GM12878 (cell line): ENCODE measurements around the gene AP1S3. TPM values are rescaled to one million over a fixed set of nuclear protein-coding genes. Genes with fewer than 3 reads are reported as not detected.

Source experiments
- ATAC-seq: fragments of 200-7000 bp; cut with Tn5 transposase; 3 replicates; pipeline ENCODE4 v1.9.1; 2020; ENCODE audit warnings: mild to moderate bottlenecking, moderate library complexity
- BruUV-seq: library from RNA; stranded (reverse); fragments of 400-500 nt; replicated peaks from 2 replicates; lab custom pipeline; 2021; lab: Mats Ljungman, UMichigan
- CTCF ChIA-PET: fragments of 300-600 bp; sonication (Branson Sonifier 250); formaldehyde crosslinking; extraction: SDS; loops from one replicate; lab custom pipeline; 2021; ENCODE audit warnings: inconsistent platforms; lab: Yijun Ruan, JAX
- POLR2A ChIA-PET: fragments of 350-600 bp; formaldehyde crosslinking; extraction: SDS; loops from one replicate; lab custom pipeline; 2021; ENCODE audit warnings: inconsistent platforms; lab: Charles Lee
- RAD21 ChIA-PET: fragments of 300-600 bp; sonication (Branson Sonifier 250); formaldehyde crosslinking; loops from one replicate; lab custom pipeline; 2023; ENCODE audit warnings: antibody characterized with exemption; ENCODE audit not compliant: unreplicated experiment; lab: Charles Lee
- SMC1A ChIA-PET: fragments of 300-600 bp; sonication (Branson Sonifier 250); formaldehyde crosslinking; loops from one replicate; lab custom pipeline; 2023; ENCODE audit not compliant: unreplicated experiment, uncharacterized antibody; lab: Charles Lee
- DNase-seq: peaks from one replicate; pipeline ENCODE4 v3.0.0-alpha.2; 2011; ENCODE audit warnings: low read depth, low spot score
- FAIRE-seq: peaks from 3 replicates; lab custom pipeline; 2011; peaks lifted over from hg19 to GRCh38; lab: Jason Lieb, UNC
- H2AFZ ChIP-seq: 2 replicates; pipeline ENCODE4 v1.6.0; 2011; ENCODE audit warnings: low read depth, low read length, control low read depth; ENCODE audit not compliant: control insufficient read depth
- H3K27ac ChIP-seq: 2 replicates; pipeline ENCODE4 v1.5.1; 2011; ENCODE audit warnings: control low read depth; ENCODE audit not compliant: control insufficient read depth, insufficient read depth
- H3K27me3 ChIP-seq, 2 experiments: replicated peaks in 1 of 2; 2 replicates each; pipeline versions ENCODE4 v1.6.0 to v1.6.1; 2011; ENCODE audit warnings: low read length in 1 of 2; ENCODE audit not compliant: control insufficient read depth in 2 of 2, insufficient read depth in 2 of 2
- H3K36me3 ChIP-seq, 2 experiments: 2 replicates each; pipeline ENCODE4 v1.5.1; 2011; ENCODE audit warnings: low read length in 1 of 2; ENCODE audit not compliant: control insufficient read depth in 2 of 2, insufficient read depth in 2 of 2
- H3K4me1 ChIP-seq: 2 replicates; pipeline ENCODE4 v1.6.1; 2011; ENCODE audit warnings: mild to moderate bottlenecking, low read length, moderate library complexity, mixed read lengths; ENCODE audit not compliant: control insufficient read depth, insufficient read depth
- H3K4me2 ChIP-seq: 2 replicates; pipeline ENCODE4 v1.6.0; 2011; ENCODE audit warnings: control low read depth; ENCODE audit not compliant: control insufficient read depth, insufficient read depth
- H3K4me3 ChIP-seq: fragments of 200-600 bp; sonication (generic); 2 replicates; pipeline ENCODE4 v1.5.1; 2016
- H3K79me2 ChIP-seq: 2 replicates; pipeline ENCODE4 v1.6.0; 2011; ENCODE audit warnings: low read length; ENCODE audit not compliant: control insufficient read depth, insufficient read depth
- H3K9ac ChIP-seq: 2 replicates; pipeline ENCODE4 v1.8.0; 2011; ENCODE audit warnings: low read length, control low read depth, mixed read lengths; ENCODE audit not compliant: control insufficient read depth, insufficient read depth
- H3K9me3 ChIP-seq: replicated peaks from 3 replicates; pipeline ENCODE4 v1.5.1; 2011; ENCODE audit warnings: mild to moderate bottlenecking, low read length; ENCODE audit not compliant: control insufficient read depth, insufficient read depth
- H4K20me1 ChIP-seq: 2 replicates; pipeline ENCODE4 v1.6.0; 2011; ENCODE audit not compliant: control insufficient read depth, insufficient read depth
- CREB1 ChIP-seq: IDR thresholded peaks from 2 replicates; pipeline ENCODE4 v1.6.1; 2012; ENCODE audit warnings: low read depth, mild to moderate bottlenecking, inconsistent platforms
- FOXM1 ChIP-seq: IDR thresholded peaks from 2 replicates; pipeline ENCODE4 v1.6.1; 2012; ENCODE audit warnings: low read depth, mild to moderate bottlenecking, inconsistent platforms, low read length, moderate library complexity
- PAX8 ChIP-seq: fragments of 450-650 bp; IDR thresholded peaks from 2 replicates; pipeline ENCODE4 v1.6.1; 2017; ENCODE audit warnings: mild to moderate bottlenecking, moderate library complexity
- RELA ChIP-seq: fragments of 450-650 bp; IDR thresholded peaks from 2 replicates; pipeline ENCODE4 v1.8.0; 2014; ENCODE audit warnings: borderline replicate concordance; ENCODE audit not compliant: partially characterized antibody
- SRF ChIP-seq, 2 experiments: IDR thresholded peaks; 2 replicates each; pipeline ENCODE4 v1.6.1; 2011; ENCODE audit warnings: low read depth in 2 of 2, low read length in 2 of 2, mild to moderate bottlenecking in 1 of 2, moderate library complexity in 1 of 2
- WGBS: methylation state at CpG from one replicate; pipeline ENCODE4 v1.1.6; 2016; ENCODE audit warnings: low lambda C conversion rate; ENCODE audit not compliant: insufficient replicate concordance, insufficient coverage; ENCODE audit errors: missing lambda C conversion rate; 5-methylcytosine and 5-hydroxymethylcytosine counted together
- in situ Hi-C: fragments of 300-500 bp; cut with MboI; formaldehyde crosslinking; loops from 9 replicates; pipeline ENCODE4 v1.14.3; 2018; ENCODE audit warnings: mixed read lengths
- intact Hi-C: fragments of 100-400 bp; cut with micrococcal nuclease; formaldehyde crosslinking; loops from one replicate; pipeline ENCODE4 v1.14.2; 2022; ENCODE audit not compliant: unreplicated experiment
- polyA plus RNA-seq, 11 experiments: library from polyadenylated mRNA; depleted of rRNA in 4 of 11; unstranded in 6 of 11; stranded (reverse) in 5 of 11; fragments of >200 nt; fragmentation: Nextera tagmentation in 4 of 11; fragmentation: Illumina TruSeq in 1 of 11; extraction: Ambion mirVana in 4 of 11; extraction: Trizol in 1 of 11; gene quantifications; 1 replicate in 1 of 11; 2 replicates in 10 of 11; pipeline versions ENCODE4 v1.2.1 to v1.2.3, GENCODE V29; 2011 to 2016; ENCODE audit warnings: inconsistent platforms in 2 of 11, missing spikeins in 2 of 11, low read depth in 1 of 11
- total RNA-seq, 4 experiments: library from RNA; depleted of rRNA in 3 of 4; stranded (reverse); fragments of >200 nt in 3 of 4; fragmentation: Illumina TruSeq in 1 of 4; extraction: Trizol in 1 of 4; gene quantifications; 2 replicates each; pipeline versions ENCODE4 v1.2.1 to v1.2.3, GENCODE V29; 2013 to 2021
- TF ChIP-seq, protein P1 (sequence below): fragments of 450-650 bp; IDR thresholded peaks from 2 replicates; pipeline ENCODE4 v1.6.1; 2016; ENCODE audit warnings: mild to moderate bottlenecking

Gene AP1S3
- total and polyA plus RNA-seq, 10 of the 15 experiments (the other 5 are each of a cell fraction or from before 2014, with no cell fraction given), result 2.6 to 14.3 (median 9.2) TPM

DNA sequence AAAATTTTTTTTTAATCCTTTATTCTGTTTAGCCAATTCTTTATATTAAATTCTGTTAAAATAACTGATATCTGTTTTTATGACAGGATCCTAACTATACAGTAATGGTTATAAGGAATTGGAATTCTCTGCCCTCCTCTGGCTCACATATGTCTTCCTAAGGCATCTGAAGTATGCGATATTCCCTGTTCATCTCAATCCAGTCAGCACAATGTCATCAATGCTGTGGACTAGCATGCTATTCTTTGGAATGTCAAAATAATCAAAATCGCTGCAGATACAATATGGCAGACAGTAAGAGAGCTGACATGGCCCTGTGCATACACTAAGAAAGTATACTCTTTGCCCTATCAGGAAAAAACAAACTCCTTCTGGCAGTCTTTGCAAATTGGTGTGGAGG, 107.6 kb downstream of the AP1S3 start:
- Histone ChIP-seq H2AFZ (no peak overlapping the region), H3K9me3 (no peaks in the 10 kb centered on the region), H3K27me3 (no peaks in the 10 kb centered on the region), H3K36me3 (no peaks in the 10 kb centered on the region), H3K27ac (no peak overlapping the region), H3K9ac (no peak overlapping the region), H3K79me2 (no peaks in the 10 kb centered on the region), H4K20me1 (no peaks in the 10 kb centered on the region), H3K4me2 (no peak overlapping the region), H3K4me3 (no peak overlapping the region), H3K4me1 (no peaks in the 10 kb centered on the region)
- no peak for FAIRE-seq
- ChIA-PET SMC1A (interaction anchor here (1.5 to 1.6 kb wide), 2 partner anchors 31 to 129 kb away, joined by 3 to 4 read pairs; no protein-coding TSS in a partner anchor), RAD21 (interaction anchor here (0.6 to 2.4 kb wide), 2 partner anchors 31 to 68 kb away, joined by 3 to 8 read pairs; no protein-coding TSS in a partner anchor), POLR2A (no interaction called here), CTCF (interaction anchor here (0.6 kb wide), 1 partner anchor 57 kb away, joined by 3 read pairs; no protein-coding TSS in a partner anchor)
- no peak for TF ChIP-seq PAX8
- TF ChIP-seq CREB1, result no peak
- no peak for TF ChIP-seq SRF (IDR thresholded peaks at IDR 0.05; ENCODE audit: low read depth in 2 of 2, low read length in 2 of 2)
- no peak for TF ChIP-seq RELA
- no peak for TF ChIP-seq FOXM1
- TF ChIP-seq, protein P1, sequence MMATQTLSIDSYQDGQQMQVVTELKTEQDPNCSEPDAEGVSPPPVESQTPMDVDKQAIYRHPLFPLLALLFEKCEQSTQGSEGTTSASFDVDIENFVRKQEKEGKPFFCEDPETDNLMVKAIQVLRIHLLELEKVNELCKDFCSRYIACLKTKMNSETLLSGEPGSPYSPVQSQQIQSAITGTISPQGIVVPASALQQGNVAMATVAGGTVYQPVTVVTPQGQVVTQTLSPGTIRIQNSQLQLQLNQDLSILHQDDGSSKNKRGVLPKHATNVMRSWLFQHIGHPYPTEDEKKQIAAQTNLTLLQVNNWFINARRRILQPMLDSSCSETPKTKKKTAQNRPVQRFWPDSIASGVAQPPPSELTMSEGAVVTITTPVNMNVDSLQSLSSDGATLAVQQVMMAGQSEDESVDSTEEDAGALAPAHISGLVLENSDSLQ, result no peak
- ATAC-seq, result no peak
- no peak for DNase-seq
- WGBS, result 98% methylated on average over 2 of the region's 2 CpGs
- intact Hi-C loops (loop anchor here (5.0 to 10.0 kb wide), 2 partner anchors 68 to 755 kb away; no protein-coding TSS in a partner anchor), in situ Hi-C loops (no loop called here)
- BruUV-seq, result no TSS peak
